HG03565 (cell line): ENCODE results near the gene OR56A3.

Source experiments
- ATAC-seq: cut with Tn5 transposase; IDR thresholded peaks from one replicate; pipeline ENCODE4 v1.9.1; 2021; ENCODE audit warnings: mild to moderate bottlenecking, moderate library complexity; ENCODE audit not compliant: unreplicated experiment

Gene OR56A3

GRCh38 chr11:5968394-5968793, 26.3 kb downstream of the OR56A3 start, which contains the start of gene OR56A5:
Gene OR56A5 (minus strand): TSS chr11:5968494. CDS start chr11:5968494, 0 bp downstream.
- ATAC-seq = no peak

- ATAC-seq = no peak
Measured at GRCh38 chr11:5973530-5973929, 31.5 kb downstream of the OR56A3 start.

GRCh38 chr11:5983443-5983842, 41.4 kb downstream of the OR56A3 start:
- no peak for ATAC-seq

GRCh38 chr11:5986885-5987284, 44.8 kb downstream of the OR56A3 start, which contains the start of gene OR52L1:
Gene OR52L1 (minus strand): TSS chr11:5986985. CDS start chr11:5986930, 55 bp downstream.
- no peak for ATAC-seq

GRCh38 chr11:5989203-5989602, 47.2 kb downstream of the OR56A3 start:
- ATAC-seq = no peak

- no peak for ATAC-seq
Measured at GRCh38 chr11:5992150-5992549, 50.1 kb downstream of the OR56A3 start.

- ATAC-seq = no peak
Measured at GRCh38 chr11:5992604-5993251, 50.7 kb downstream of the OR56A3 start.

GRCh38 chr11:5994791-5995190, 52.7 kb downstream of the OR56A3 start:
- no peak for ATAC-seq
